ENCODE measurements around the gene PLEKHG5. TPM values are rescaled to one million over a fixed set of nuclear protein-coding genes. Genes with fewer than 3 reads are reported as not detected.

PLEKHG5 gene
- total RNA-seq, 1 experiment from 2014 or later: 42.8 TPM

GRCh38 chr1:6503884-6504602, 12.6 kb upstream of the PLEKHG5 start:
- intact Hi-C loops (cut with micrococcal nuclease): no loop called here
- H3K27ac ChIP-seq (ENCODE audit: low read length): no peak overlapping the region
- H3K36me3 ChIP-seq (ENCODE audit: low read depth, low read length): no peaks in the 10 kb centered on the region
- POLR2A ChIA-PET (ENCODE audit: unreplicated experiment): no interaction called here
- TF ChIP-seq EZH2 (IDR thresholded peaks at IDR 0.05; ENCODE audit: low read length, unreplicated experiment) (no peak), EZH2phosphoT487 (IDR thresholded peaks at IDR 0.05; ENCODE audit: borderline replicate concordance, low read length) (no peak)
- TF ChIP-seq, protein P1, sequence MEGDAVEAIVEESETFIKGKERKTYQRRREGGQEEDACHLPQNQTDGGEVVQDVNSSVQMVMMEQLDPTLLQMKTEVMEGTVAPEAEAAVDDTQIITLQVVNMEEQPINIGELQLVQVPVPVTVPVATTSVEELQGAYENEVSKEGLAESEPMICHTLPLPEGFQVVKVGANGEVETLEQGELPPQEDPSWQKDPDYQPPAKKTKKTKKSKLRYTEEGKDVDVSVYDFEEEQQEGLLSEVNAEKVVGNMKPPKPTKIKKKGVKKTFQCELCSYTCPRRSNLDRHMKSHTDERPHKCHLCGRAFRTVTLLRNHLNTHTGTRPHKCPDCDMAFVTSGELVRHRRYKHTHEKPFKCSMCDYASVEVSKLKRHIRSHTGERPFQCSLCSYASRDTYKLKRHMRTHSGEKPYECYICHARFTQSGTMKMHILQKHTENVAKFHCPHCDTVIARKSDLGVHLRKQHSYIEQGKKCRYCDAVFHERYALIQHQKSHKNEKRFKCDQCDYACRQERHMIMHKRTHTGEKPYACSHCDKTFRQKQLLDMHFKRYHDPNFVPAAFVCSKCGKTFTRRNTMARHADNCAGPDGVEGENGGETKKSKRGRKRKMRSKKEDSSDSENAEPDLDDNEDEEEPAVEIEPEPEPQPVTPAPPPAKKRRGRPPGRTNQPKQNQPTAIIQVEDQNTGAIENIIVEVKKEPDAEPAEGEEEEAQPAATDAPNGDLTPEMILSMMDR (conservative IDR thresholded peaks at IDR 0.05; ENCODE audit: low read depth, low read length): no peak
- no TSS peak for BruUV-seq (replicated peaks)
- no peaks in the 10 kb centered on the region for H3K9me2 ChIP-seq (replicated peaks; ENCODE audit: low read length)
- DNase-seq (no peak), ATAC-seq (no peak)
- no peak overlapping the region for H3K4me2 ChIP-seq (ENCODE audit: low read length)
- H3K27me3 ChIP-seq (ENCODE audit: low read length): no peaks in the 10 kb centered on the region
- no peaks in the 10 kb centered on the region for H3K4me1 ChIP-seq (ENCODE audit: insufficient read depth, low read length)
- no peaks in the 10 kb centered on the region for H3K79me2 ChIP-seq (ENCODE audit: low read length)
- CTCF ChIA-PET: no interaction called here
- H3K9me3 ChIP-seq (ENCODE audit: low read length): no peaks in the 10 kb centered on the region
- no peak overlapping the region for H2AFZ ChIP-seq (ENCODE audit: low read length)
- no peaks in the 10 kb centered on the region for H4K20me1 ChIP-seq (ENCODE audit: low read length)
- no peak overlapping the region for H3K9ac ChIP-seq (ENCODE audit: low read length)
- H3K4me3 ChIP-seq (ENCODE audit: low read length): no peak overlapping the region
- H3F3A ChIP-seq (ENCODE audit: low read length, unreplicated experiment): no peaks in the 10 kb centered on the region

- Histone ChIP-seq H2AFZ (ENCODE audit: low read length) (no peak overlapping the region), H3K4me3 (ENCODE audit: low read length) (no peak overlapping the region), H3K9me3 (ENCODE audit: low read length) (no peaks in the 10 kb centered on the region), H3F3A (ENCODE audit: low read length, unreplicated experiment) (no peaks in the 10 kb centered on the region), H3K79me2 (ENCODE audit: low read length) (no peaks in the 10 kb centered on the region), H3K9ac (ENCODE audit: low read length) (no peak overlapping the region), H3K9me2 (replicated peaks; ENCODE audit: low read length) (no peaks in the 10 kb centered on the region), H3K27me3 (ENCODE audit: low read length) (no peaks in the 10 kb centered on the region), H3K27ac (ENCODE audit: low read length) (no peak overlapping the region), H3K36me3 (ENCODE audit: low read depth, low read length) (no peaks in the 10 kb centered on the region), H3K4me2 (ENCODE audit: low read length) (no peak overlapping the region), H4K20me1 (ENCODE audit: low read length) (no peaks in the 10 kb centered on the region), H3K4me1 (ENCODE audit: insufficient read depth, low read length) (peaks cover 4% of the 10 kb centered on the region)
- ChIA-PET CTCF (interaction anchor here (0.6 kb wide), 1 partner anchor 387 kb away, joined by 3 read pairs; no protein-coding TSS in a partner anchor), POLR2A (ENCODE audit: unreplicated experiment) (no interaction called here)
- ATAC-seq (no peak), DNase-seq (no peak)
- no TSS peak for BruUV-seq (replicated peaks)
- intact Hi-C loops (cut with micrococcal nuclease): no loop called here
- no peak for TF ChIP-seq EZH2 (IDR thresholded peaks at IDR 0.05; ENCODE audit: low read length, unreplicated experiment)
Observed at GRCh38 chr1:6502000-6502891, 10.8 kb upstream of the PLEKHG5 start.

- TF ChIP-seq EZH2 (IDR thresholded peaks at IDR 0.05; ENCODE audit: low read length, unreplicated experiment) (no peak), EZH2phosphoT487 (IDR thresholded peaks at IDR 0.05; ENCODE audit: borderline replicate concordance, low read length) (no peak)
- TF ChIP-seq, protein P1 (conservative IDR thresholded peaks at IDR 0.05; ENCODE audit: low read depth, low read length): no peak
Observed at GRCh38 chr1:6501279-6501813, 9.9 kb upstream of the PLEKHG5 start.

More at GRCh38 chr1:6501279-6501813, 9.9 kb upstream of the PLEKHG5 start:
- POLR2A ChIA-PET (ENCODE audit: unreplicated experiment): no interaction called here
- Histone ChIP-seq H3K36me3 (ENCODE audit: low read depth, low read length) (no peaks in the 10 kb centered on the region), H3K9me2 (replicated peaks; ENCODE audit: low read length) (no peaks in the 10 kb centered on the region), H3K4me3 (ENCODE audit: low read length) (no peak overlapping the region), H3K27me3 (ENCODE audit: low read length) (no peaks in the 10 kb centered on the region), H3K27ac (ENCODE audit: low read length) (no peak overlapping the region), H2AFZ (ENCODE audit: low read length) (no peak overlapping the region), H3K4me1 (ENCODE audit: insufficient read depth, low read length) (peaks cover 9% of the 10 kb centered on the region), H3K9ac (ENCODE audit: low read length) (no peak overlapping the region), H3K79me2 (ENCODE audit: low read length) (peaks cover 3% of the 10 kb centered on the region; the same call in 1 of the 2 replicates), H3F3A (ENCODE audit: low read length, unreplicated experiment) (no peaks in the 10 kb centered on the region), H4K20me1 (ENCODE audit: low read length) (no peaks in the 10 kb centered on the region), H3K4me2 (ENCODE audit: low read length) (no peak overlapping the region), H3K9me3 (ENCODE audit: low read length) (no peaks in the 10 kb centered on the region)
- CTCF ChIA-PET: interaction anchor here (0.6 kb wide), 1 partner anchor 388 kb away, joined by 3 read pairs; no protein-coding TSS in a partner anchor
- DNase-seq: no peak
- ATAC-seq: no peak
- no TSS peak for BruUV-seq (replicated peaks)
- intact Hi-C loops (cut with micrococcal nuclease): no loop called here

Measured in PC-3 (cell line).